ENCODE measurements around the gene FAM184A. TPM values are rescaled to one million over a fixed set of nuclear protein-coding genes. Genes with fewer than 3 reads are reported as not detected.

The FAM184A gene
- total and polyA plus RNA-seq, 2 of the 8 experiments (the other 6 are each of a cell fraction or from before 2014, with no cell fraction given): 6.3 to 11.3 TPM

DNA sequence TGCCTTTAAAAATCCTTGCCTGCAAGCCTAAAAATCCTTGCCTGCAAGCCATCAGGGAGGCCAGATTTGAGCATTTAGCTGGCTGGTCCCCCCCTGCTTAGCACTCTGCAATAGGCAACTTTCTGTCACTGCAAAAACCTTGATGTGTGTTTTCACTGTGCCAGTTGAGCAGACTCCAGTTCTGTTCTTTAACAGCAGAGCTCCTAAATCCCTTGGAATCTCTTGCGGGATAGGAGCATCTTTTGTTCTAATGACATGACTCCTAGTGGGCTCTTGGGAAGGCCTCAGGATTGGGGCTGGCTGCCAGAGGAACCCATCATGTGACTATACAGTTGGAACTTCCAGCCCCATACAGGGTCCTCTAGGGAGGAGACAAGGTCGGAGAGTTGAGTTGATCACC is 50.4 kb downstream of the FAM184A start:
- no peak overlapping the region for H4K5ac ChIP-seq (ENCODE audit: insufficient read length, low read depth, low read length)
- H3K18ac ChIP-seq (ENCODE audit: extremely low read depth, low read length): no peak overlapping the region
- no peaks in the 10 kb centered on the region for H3K36me3 ChIP-seq (ENCODE audit: control insufficient read depth in 2 of 4, insufficient read depth in 4 of 4, low read length in 3 of 4)
- no peak overlapping the region for H4K8ac ChIP-seq (ENCODE audit: extremely low read depth, insufficient read depth, low read length)
- H4K91ac ChIP-seq (replicated peaks; ENCODE audit: insufficient read length, low read length): no peak overlapping the region
- no peak overlapping the region for H3K4ac ChIP-seq (replicated peaks; ENCODE audit: insufficient read length, low read depth, low read length)
- H2BK120ac ChIP-seq (replicated peaks; ENCODE audit: low read depth, low read length): no peak overlapping the region
- TF ChIP-seq PHF8 (conservative IDR thresholded peaks at IDR 0.05; ENCODE audit: low read depth, low read length) (no peak), KDM4A (IDR thresholded peaks at IDR 0.05; ENCODE audit: low read depth, low read length, severe bottlenecking) (no peak), BCL11A (IDR thresholded peaks at IDR 0.05; ENCODE audit: low read depth in 2 of 2, low read length in 2 of 2) (no peak), HDAC6 (IDR thresholded peaks at IDR 0.05; ENCODE audit: low read depth, low read length) (no peak), ASH2L (IDR thresholded peaks at IDR 0.05; ENCODE audit: low read length) (no peak), CBX5 (IDR thresholded peaks at IDR 0.05; ENCODE audit: low read depth, low read length) (no peak), ZNF274 (IDR thresholded peaks at IDR 0.05; ENCODE audit: borderline replicate concordance, extremely low read depth, low read length) (no peak), CBX8 (IDR thresholded peaks at IDR 0.05; ENCODE audit: borderline replicate concordance, low read depth, low read length) (no peak), NANOG (IDR thresholded peaks at IDR 0.05; ENCODE audit: insufficient read depth, low read depth, low read length, poor library complexity, severe bottlenecking) (no peak), SAP30 (IDR thresholded peaks at IDR 0.05; ENCODE audit: insufficient read depth, insufficient replicate concordance, low read length) (no peak)
- TF ChIP-seq, protein P1, sequence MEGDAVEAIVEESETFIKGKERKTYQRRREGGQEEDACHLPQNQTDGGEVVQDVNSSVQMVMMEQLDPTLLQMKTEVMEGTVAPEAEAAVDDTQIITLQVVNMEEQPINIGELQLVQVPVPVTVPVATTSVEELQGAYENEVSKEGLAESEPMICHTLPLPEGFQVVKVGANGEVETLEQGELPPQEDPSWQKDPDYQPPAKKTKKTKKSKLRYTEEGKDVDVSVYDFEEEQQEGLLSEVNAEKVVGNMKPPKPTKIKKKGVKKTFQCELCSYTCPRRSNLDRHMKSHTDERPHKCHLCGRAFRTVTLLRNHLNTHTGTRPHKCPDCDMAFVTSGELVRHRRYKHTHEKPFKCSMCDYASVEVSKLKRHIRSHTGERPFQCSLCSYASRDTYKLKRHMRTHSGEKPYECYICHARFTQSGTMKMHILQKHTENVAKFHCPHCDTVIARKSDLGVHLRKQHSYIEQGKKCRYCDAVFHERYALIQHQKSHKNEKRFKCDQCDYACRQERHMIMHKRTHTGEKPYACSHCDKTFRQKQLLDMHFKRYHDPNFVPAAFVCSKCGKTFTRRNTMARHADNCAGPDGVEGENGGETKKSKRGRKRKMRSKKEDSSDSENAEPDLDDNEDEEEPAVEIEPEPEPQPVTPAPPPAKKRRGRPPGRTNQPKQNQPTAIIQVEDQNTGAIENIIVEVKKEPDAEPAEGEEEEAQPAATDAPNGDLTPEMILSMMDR (IDR thresholded peaks at IDR 0.05; ENCODE audit: control extremely low read depth in 1 of 3, insufficient read depth in 1 of 3, low read depth in 1 of 3, low read length in 3 of 3): no peak
- H2BK5ac ChIP-seq (ENCODE audit: low read depth, low read length): no peak overlapping the region
- H3K79me1 ChIP-seq (ENCODE audit: low read depth, low read length): no peaks in the 10 kb centered on the region
- peaks cover 13 to 27% (median 19%) of the 10 kb centered on the region in 4 experiments; a peak in 6 of 7 replicates for H3K4me1 ChIP-seq (replicated peaks in 1 of 4; ENCODE audit: control insufficient read depth in 3 of 4, insufficient read depth in 4 of 4, low read length in 3 of 4)
- H2AK5ac ChIP-seq (ENCODE audit: low read depth, low read length): no peak overlapping the region
- DNase-seq (ENCODE audit: low read depth in 1 of 2, low spot score in 2 of 2): no peak
- ChIA-PET POLR2A (ENCODE audit: partially characterized antibody) (interaction anchor here (1.1 to 1.4 kb wide), 2 partner anchors 8 to 33 kb away, joined by 4 read pairs; no protein-coding TSS in a partner anchor), CTCF (ENCODE audit: partially characterized antibody) (interaction anchor here (0.8 to 1.9 kb wide), 6 partner anchors 14 to 346 kb away, joined by 3 to 6 read pairs (median 4); no protein-coding TSS in a partner anchor)
- H2BK15ac ChIP-seq (ENCODE audit: low read length): no peak overlapping the region
- no peak overlapping the region for H3K23ac ChIP-seq (ENCODE audit: insufficient read length)
- no peaks in the 10 kb centered on the region for H4K20me1 ChIP-seq (replicated peaks in 1 of 2; ENCODE audit: control insufficient read depth in 1 of 2, insufficient read depth in 2 of 2, low read length in 2 of 2)
- H3K79me2 ChIP-seq (ENCODE audit: control insufficient read depth in 1 of 2, insufficient read depth in 2 of 2, low read length in 2 of 2): no peaks in the 10 kb centered on the region
- no peaks in the 10 kb centered on the region; a peak in 4 of 7 replicates for H3K27me3 ChIP-seq (replicated peaks in 1 of 4; ENCODE audit: control insufficient read depth in 3 of 4, extremely low read depth in 1 of 4, insufficient read depth in 3 of 4, low read length in 3 of 4)
- WGBS, 2 experiments (ENCODE audit: extremely low coverage in 1 of 2, insufficient coverage in 1 of 2, insufficient read length in 1 of 2, insufficient replicate concordance in 2 of 2, low coverage in 1 of 2, low lambda C conversion rate in 2 of 2, missing lambda C conversion rate in 1 of 2): 72% methylated on average over 2 of the region's 2 CpGs; no CpG with 5 or more reads in 1 of the 2 experiments
- FAIRE-seq: no peak
- H3K9me3 ChIP-seq (ENCODE audit: insufficient read depth in 2 of 2, low read depth in 1 of 2, low read length in 1 of 2): no peaks in the 10 kb centered on the region
- no peaks in the 10 kb centered on the region for H3K23me2 ChIP-seq (ENCODE audit: low read depth, low read length)
- H3K27ac ChIP-seq (ENCODE audit: low read depth, low read length): no peak overlapping the region
- no peak overlapping the region for H2AFZ ChIP-seq (ENCODE audit: low read length)
- no peak overlapping the region for H2BK20ac ChIP-seq (ENCODE audit: low read length)
- peak overlapping the region in 1 of 2 experiments; percentile 15; a peak in 3 of 4 replicates for H3K4me2 ChIP-seq (ENCODE audit: insufficient read depth in 1 of 2, low read depth in 2 of 2, low read length in 2 of 2)
- no peak overlapping the region for H3K56ac ChIP-seq (replicated peaks; ENCODE audit: insufficient read length, low read depth, low read length)
- H3K9ac ChIP-seq (replicated peaks in 1 of 4; ENCODE audit: extremely low read depth in 1 of 4, low read depth in 3 of 4, low read length in 3 of 4): no peak overlapping the region
- no peak overlapping the region; a peak in 2 of 8 replicates for H3K4me3 ChIP-seq (ENCODE audit: extremely low read depth in 1 of 4, insufficient read depth in 2 of 4, low read depth in 3 of 4, low read length in 4 of 4)
- H2BK12ac ChIP-seq (ENCODE audit: low read depth, low read length): no peak overlapping the region; the same call in 1 of the 2 replicates
- H3K14ac ChIP-seq (ENCODE audit: insufficient read length): no peak overlapping the region
